IPS DF 6.9 (cell line): Measurements from ENCODE around the gene CAPN14.

ENCODE experiments used
- DNase-seq: peaks from one replicate; pipeline ENCODE4 v3.0.0-alpha.2; 2013; ENCODE audit warnings: low read depth, low spot score
- H3K27ac ChIP-seq: one replicate; pipeline ENCODE4 v1.5.1; 2013; ENCODE audit warnings: low read length, control low read depth
- H3K27me3 ChIP-seq: 2 replicates; pipeline ENCODE4 v1.6.1; 2013; ENCODE audit warnings: mild to moderate bottlenecking, low read length; ENCODE audit not compliant: control insufficient read depth, insufficient read depth
- H3K36me3 ChIP-seq: 2 replicates; pipeline ENCODE4 v1.6.1; 2013; ENCODE audit warnings: low read length; ENCODE audit not compliant: control insufficient read depth, insufficient read depth
- H3K4me1 ChIP-seq: 2 replicates; pipeline ENCODE4 v1.6.1; 2013; ENCODE audit warnings: low read length; ENCODE audit not compliant: control insufficient read depth, insufficient read depth
- H3K4me3 ChIP-seq: 2 replicates; pipeline ENCODE4 v1.5.1; 2013; ENCODE audit warnings: mild to moderate bottlenecking, low read length
- H3K9me3 ChIP-seq: 2 replicates; pipeline ENCODE4 v1.6.1; 2013; ENCODE audit warnings: low read length, inconsistent platforms; ENCODE audit not compliant: control insufficient read depth, insufficient read depth
- WGBS: extraction: QIAGEN DNeasy Blood & Tissue Kit; methylation state at CpG from one replicate; pipeline ENCODE4 v1.1.7; 2013; ENCODE audit warnings: mixed read lengths, missing lambda C conversion rate; ENCODE audit not compliant: insufficient read length, insufficient coverage; 5-methylcytosine and 5-hydroxymethylcytosine counted together

The CAPN14 gene

DNA sequence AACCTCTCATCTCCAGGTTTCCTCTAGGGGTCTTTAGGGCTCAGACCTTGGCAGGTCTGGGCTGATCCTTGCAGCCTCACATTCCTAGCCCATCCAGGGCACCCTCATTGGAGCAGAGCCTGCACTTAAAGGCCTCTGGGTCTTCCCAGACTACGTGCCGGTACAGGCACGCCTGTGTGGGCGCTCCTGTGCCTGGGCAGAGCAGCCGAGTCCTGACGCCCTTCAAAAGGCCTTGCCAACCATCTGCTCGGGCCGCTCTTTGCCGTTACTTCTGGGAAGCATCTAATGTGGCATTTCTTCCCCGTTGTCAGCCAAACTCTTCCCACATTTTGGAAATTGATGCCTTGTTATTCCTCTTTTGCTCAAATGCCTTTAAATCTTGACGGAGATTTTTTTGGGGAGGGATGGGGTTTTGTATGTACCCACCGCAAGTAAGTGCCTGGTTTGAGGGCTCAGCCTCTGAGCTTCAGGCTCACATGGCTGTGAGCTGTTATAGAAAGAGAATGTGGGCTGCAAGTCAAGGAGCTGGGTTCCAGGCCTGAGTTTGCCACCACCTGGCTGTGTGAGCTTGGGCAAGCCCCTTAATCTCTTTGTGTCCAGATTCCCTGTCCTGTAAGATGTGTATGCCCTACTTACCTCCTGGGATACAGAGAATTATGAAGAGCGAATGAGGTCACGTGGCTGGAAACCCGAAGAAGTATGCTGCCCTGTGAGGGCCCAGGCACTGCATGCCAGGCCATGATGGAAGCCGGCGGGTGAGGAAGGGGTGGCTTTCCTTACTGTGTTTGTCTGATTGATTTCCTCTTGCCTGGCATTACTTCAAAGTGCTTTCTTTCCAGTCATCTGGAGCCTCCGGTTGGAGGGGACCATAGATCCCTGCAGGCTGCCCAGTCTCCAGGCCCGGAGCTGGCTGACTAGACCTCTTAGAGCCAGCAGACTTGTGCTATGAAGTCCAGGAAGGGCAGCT lies 37.2 kb upstream of the CAPN14 start:
- Histone ChIP-seq H3K36me3 (no peaks in the 10 kb centered on the region), H3K27me3 (no peaks in the 10 kb centered on the region), H3K4me3 (no peak overlapping the region), H3K4me1 (peaks cover 7% of the 10 kb centered on the region), H3K27ac (no peak overlapping the region), H3K9me3 (no peaks in the 10 kb centered on the region)
- no CpG with 5 or more reads among the region's 19 CpGs for WGBS
- DNase-seq: no peak

DNA sequence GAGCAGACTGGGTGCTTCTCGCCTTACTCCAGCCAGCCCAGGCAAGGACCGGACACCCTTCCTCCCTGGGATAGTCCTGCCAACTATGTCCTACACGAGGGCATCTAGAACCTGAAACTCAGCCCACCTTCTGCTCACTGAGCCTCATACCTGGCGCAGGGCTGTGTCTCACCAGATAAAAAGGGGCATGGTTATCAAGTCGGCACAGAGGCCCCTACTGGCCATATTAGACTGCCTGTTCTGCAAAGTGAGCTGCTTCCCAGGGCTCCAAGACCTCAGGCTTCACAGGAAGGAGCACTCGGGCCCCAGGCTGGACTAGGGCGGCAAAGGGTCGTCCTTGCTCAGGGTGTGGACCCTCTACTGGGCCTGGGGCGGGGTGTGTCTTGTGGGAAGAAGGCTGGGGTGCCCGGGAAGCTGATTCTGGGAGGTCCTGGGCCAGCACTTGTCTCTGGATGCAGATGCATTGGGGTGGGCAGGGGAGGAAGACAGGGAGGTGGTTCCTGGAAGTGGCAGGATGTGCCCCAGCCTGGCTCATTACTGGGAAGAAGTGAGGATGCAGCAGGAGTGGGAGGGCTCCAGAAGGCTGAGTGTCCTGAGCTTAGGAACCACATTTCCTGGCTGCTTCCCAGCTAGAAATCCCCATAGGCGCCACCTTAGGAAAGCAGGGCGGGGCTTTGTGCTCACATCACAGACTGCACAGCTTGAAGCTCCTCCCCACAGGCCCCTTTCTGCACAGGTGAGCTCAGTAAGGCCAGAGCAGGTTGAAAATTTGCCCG lies 36.2 kb upstream of the CAPN14 start:
- no peaks in the 10 kb centered on the region for H3K36me3 ChIP-seq
- WGBS: no CpG with 5 or more reads among the region's 13 CpGs
- H3K27ac ChIP-seq: no peak overlapping the region
- DNase-seq: no peak
- H3K4me3 ChIP-seq: no peak overlapping the region
- peaks cover 7% of the 10 kb centered on the region for H3K4me1 ChIP-seq
- H3K27me3 ChIP-seq: no peaks in the 10 kb centered on the region
- no peaks in the 10 kb centered on the region for H3K9me3 ChIP-seq

DNA sequence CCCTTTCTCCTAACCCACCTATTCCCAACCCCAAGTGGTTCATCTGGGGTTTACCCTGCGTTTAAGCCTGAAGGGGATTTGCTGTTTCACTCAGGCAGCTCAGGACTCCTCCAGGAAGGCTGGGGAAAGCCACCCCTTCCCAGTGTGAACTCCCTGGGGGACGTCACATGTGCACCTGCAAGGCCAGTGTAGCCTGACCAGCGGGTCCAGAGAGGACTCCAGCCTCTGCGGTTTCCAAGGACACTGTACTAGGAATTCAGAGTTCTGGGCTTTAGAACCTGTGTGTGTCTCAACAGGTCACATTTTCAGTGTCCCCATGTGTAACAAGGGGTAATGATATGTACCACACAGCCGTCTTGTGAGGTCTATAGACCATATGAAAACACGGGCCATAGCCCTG lies 34.5 kb upstream of the CAPN14 start:
- H3K36me3 ChIP-seq: no peaks in the 10 kb centered on the region
- no peak overlapping the region for H3K27ac ChIP-seq
- peaks cover 5% of the 10 kb centered on the region for H3K4me1 ChIP-seq
- H3K9me3 ChIP-seq: no peaks in the 10 kb centered on the region
- H3K27me3 ChIP-seq: no peaks in the 10 kb centered on the region
- DNase-seq: no peak
- no peak overlapping the region for H3K4me3 ChIP-seq
- no CpG with 5 or more reads among the region's 6 CpGs for WGBS

DNA sequence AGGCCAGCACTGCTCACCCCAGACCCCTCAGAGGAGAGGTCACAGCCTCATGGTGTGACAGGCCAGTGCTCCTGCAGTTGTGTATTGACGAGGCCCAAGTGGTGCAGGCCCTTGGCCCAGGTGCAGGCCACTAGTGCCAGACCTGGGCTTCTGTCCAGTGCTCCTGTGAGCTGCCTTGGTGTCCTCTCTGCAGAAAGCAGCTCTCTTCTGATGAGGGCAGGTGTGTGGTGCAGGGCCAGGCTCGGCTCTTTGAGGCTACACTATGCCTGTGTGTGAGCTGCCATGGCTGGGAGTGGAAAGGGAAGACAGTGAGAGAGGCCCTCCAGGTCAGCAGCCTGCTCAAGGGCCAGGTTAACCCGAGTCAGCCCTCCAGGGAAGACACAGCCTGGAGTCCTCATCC lies 33.7 kb upstream of the CAPN14 start:
- Histone ChIP-seq H3K36me3 (no peaks in the 10 kb centered on the region), H3K9me3 (no peaks in the 10 kb centered on the region), H3K4me1 (no peaks in the 10 kb centered on the region), H3K4me3 (no peak overlapping the region), H3K27me3 (no peaks in the 10 kb centered on the region), H3K27ac (no peak overlapping the region)
- DNase-seq: no peak
- WGBS: no CpG with 5 or more reads among the region's 3 CpGs

DNA sequence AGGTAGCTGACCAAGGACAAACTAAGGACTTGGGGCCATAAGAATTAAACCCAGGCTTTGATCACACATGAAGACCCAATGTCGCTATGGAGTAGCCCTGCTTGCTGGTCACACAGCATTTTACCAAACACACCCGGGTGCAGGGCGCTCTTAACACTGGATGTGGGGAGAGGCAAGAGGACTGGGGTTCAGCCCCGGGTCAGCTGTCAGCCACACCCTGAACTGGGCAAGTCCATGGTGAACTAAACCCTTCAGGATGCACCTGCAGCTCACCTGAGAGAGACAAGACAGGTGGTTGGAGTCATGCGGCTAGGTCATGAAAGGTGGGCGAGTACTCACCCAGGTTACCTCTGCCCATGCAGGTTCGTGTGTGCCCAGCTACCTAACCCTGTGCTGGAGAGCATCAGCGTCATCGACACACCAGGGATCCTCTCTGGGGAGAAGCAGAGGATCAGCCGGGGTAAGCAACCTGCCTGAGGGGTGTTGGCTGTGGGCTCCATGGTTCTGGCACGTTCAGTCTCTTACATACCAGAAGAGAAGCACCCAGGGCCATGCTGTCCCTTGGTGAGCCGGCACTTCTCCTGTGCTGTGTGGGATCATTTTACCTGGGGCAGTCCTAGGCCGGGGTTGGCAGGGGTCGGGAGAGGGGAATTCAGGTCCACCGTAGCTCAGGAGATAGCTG lies 31.8 kb upstream of the CAPN14 start:
- H3K4me1 ChIP-seq: no peaks in the 10 kb centered on the region
- no peak for DNase-seq
- WGBS: no CpG with 5 or more reads among the region's 15 CpGs
- no peak overlapping the region for H3K27ac ChIP-seq
- H3K36me3 ChIP-seq: no peaks in the 10 kb centered on the region
- no peak overlapping the region for H3K4me3 ChIP-seq
- no peaks in the 10 kb centered on the region for H3K9me3 ChIP-seq
- no peaks in the 10 kb centered on the region for H3K27me3 ChIP-seq

DNA sequence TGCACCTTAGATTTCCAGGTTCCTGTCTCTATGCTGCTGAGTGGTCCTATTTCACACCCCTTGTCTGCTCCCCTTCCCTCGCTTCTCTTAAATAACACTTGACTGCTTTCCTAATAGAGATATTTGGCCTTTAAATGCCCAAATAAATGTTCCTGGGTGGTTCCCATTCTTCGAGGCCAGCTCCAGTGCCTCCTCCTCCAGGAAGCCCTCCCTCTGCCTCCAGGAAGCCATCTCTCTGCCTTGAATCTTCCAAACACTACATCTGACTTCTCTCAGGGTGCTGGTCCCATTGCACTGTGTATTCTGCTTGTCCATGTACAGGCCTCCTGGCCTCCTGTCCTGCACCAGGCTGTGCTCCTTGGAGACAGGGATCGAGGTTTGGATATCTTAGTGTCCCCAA lies 30.8 kb upstream of the CAPN14 start:
- Histone ChIP-seq H3K27me3 (no peaks in the 10 kb centered on the region), H3K4me1 (no peaks in the 10 kb centered on the region), H3K4me3 (no peak overlapping the region), H3K36me3 (no peaks in the 10 kb centered on the region), H3K27ac (no peak overlapping the region), H3K9me3 (no peaks in the 10 kb centered on the region)
- WGBS: no CpG with 5 or more reads among the region's 3 CpGs
- DNase-seq: no peak

DNA sequence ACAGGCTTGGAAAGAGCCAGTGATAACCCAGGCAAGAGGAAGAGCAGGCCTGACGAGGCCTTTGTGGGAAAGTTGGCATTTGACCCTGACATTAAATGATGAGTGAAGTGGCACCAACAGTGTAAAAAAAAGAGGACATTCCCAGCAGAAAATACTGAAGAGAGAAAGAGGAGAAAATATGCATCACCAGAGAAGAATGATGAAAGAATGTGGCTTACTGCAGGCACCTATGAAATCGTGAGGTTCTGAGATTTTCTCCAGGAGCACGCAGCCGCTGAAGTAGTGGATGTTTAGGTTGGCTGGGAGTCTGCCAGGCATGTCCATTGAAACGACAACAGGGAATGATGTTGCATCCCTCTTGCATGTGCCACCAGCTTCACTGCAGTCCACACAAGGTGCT lies 30.4 kb upstream of the CAPN14 start:
- H3K27me3 ChIP-seq: no peaks in the 10 kb centered on the region
- H3K36me3 ChIP-seq: no peaks in the 10 kb centered on the region
- DNase-seq: no peak
- no peaks in the 10 kb centered on the region for H3K9me3 ChIP-seq
- H3K27ac ChIP-seq: no peak overlapping the region
- WGBS: no CpG with 5 or more reads among the region's 5 CpGs
- H3K4me1 ChIP-seq: no peaks in the 10 kb centered on the region
- H3K4me3 ChIP-seq: no peak overlapping the region

DNA sequence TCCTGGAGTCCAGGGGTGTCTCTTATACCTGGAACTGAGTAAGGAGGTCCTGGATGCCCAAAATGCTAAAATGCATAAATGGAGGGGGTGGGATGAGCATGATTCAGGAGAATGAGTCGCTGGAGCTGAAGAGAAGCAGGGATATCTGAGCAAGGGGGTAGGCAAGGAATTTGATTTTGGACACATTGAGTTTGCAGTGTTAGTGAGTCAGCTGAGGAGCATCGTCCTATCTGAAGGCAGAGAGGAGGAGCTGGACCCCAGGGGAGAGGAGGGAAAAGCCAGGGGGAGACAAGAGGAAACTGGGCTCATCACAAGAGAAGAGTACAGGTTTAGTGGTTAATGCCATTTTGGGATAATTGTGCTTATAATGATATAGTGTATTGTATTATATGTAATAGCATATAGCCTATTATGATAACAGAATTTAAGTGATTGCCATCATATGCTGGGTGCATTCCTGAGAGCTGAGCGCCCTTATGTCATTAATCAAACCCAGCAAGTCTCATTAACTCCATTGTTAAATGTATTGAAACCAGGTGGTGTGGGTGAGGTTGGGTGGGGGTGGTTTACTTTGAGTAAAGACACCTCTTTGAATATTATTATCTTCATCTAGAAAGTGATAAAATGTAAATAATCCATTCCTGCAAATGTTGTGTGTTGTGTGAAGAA lies 29.0 kb upstream of the CAPN14 start:
- WGBS: no CpG with 5 or more reads among the region's 3 CpGs
- Histone ChIP-seq H3K27me3 (no peaks in the 10 kb centered on the region), H3K9me3 (no peaks in the 10 kb centered on the region), H3K36me3 (no peaks in the 10 kb centered on the region), H3K4me1 (no peaks in the 10 kb centered on the region), H3K4me3 (no peak overlapping the region), H3K27ac (no peak overlapping the region)
- no peak for DNase-seq

DNA sequence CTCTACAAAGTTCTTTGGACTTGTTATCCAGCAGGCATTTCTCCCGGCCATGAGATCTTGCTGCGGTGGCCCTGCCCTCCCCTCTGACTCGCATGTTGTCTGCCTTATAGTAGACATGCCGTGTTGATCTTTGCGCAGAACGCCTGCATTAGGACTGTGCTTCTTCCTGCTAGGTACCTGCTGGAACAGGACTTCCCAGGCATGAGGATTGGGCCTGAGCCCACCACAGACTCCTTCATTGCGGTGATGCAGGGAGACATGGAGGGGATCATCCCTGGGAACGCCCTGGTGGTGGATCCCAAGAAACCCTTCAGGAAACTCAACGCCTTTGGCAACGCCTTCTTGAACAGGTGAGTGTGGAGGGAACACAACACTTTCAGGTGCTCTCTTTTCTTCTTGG lies 26.8 kb upstream of the CAPN14 start:
- no peaks in the 10 kb centered on the region for H3K27me3 ChIP-seq
- no peaks in the 10 kb centered on the region for H3K4me1 ChIP-seq
- no peaks in the 10 kb centered on the region for H3K36me3 ChIP-seq
- no peaks in the 10 kb centered on the region for H3K9me3 ChIP-seq
- H3K4me3 ChIP-seq: no peak overlapping the region
- no peak overlapping the region for H3K27ac ChIP-seq
- no peak for DNase-seq
- no CpG with 5 or more reads among the region's 10 CpGs for WGBS

DNA sequence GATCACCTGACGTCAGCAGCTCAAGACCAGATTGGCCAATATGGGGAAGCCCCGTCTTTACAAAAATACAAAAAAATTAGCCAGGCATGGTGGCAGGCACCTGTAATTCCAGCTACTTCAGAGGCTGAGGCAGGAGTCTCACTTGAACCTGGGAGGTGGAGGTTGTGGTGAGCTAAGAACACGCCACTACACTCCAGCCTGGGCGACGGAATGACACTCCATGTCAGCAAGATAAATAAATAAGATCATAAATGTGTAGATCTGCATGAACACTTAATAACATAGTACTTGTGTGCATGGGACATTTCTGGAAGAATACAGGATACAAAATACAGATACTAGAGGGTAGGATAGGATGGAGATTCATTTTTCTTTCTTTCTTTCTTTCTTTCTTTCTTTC lies 25.7 kb upstream of the CAPN14 start:
- no peak overlapping the region for H3K4me3 ChIP-seq
- no CpG with 5 or more reads among the region's 5 CpGs for WGBS
- H3K27me3 ChIP-seq: no peaks in the 10 kb centered on the region
- no peak for DNase-seq
- no peak overlapping the region for H3K27ac ChIP-seq
- H3K9me3 ChIP-seq: no peaks in the 10 kb centered on the region
- no peaks in the 10 kb centered on the region for H3K4me1 ChIP-seq
- no peaks in the 10 kb centered on the region for H3K36me3 ChIP-seq
